Activated naive CD8-positive, alpha-beta T cell (primary cell): ENCODE data around the gene SUPT3H.
A peak's percentile ranks its signal among the peaks of the same experiment; 100 is the strongest.

Experiments
- H3K27ac Mint-ChIP-seq: one replicate; pipeline ENCODE4 v1.8.0; 2021; ENCODE audit warnings: mixed read lengths
- H3K27me3 Mint-ChIP-seq: one replicate; pipeline ENCODE4 v1.8.0; 2021; ENCODE audit warnings: mixed read lengths
- H3K36me3 Mint-ChIP-seq: one replicate; pipeline ENCODE4 v1.8.0; 2021; ENCODE audit warnings: mixed read lengths
- H3K4me1 Mint-ChIP-seq: one replicate; pipeline ENCODE4 v1.8.0; 2021; ENCODE audit warnings: low read depth, mixed read lengths
- H3K4me3 Mint-ChIP-seq: one replicate; pipeline ENCODE4 v1.8.0; 2021; ENCODE audit warnings: mild to moderate bottlenecking, mixed read lengths
- H3K9me3 Mint-ChIP-seq: one replicate; pipeline ENCODE4 v1.8.0; 2021; ENCODE audit warnings: low read depth, mixed read lengths

SUPT3H gene

DNA sequence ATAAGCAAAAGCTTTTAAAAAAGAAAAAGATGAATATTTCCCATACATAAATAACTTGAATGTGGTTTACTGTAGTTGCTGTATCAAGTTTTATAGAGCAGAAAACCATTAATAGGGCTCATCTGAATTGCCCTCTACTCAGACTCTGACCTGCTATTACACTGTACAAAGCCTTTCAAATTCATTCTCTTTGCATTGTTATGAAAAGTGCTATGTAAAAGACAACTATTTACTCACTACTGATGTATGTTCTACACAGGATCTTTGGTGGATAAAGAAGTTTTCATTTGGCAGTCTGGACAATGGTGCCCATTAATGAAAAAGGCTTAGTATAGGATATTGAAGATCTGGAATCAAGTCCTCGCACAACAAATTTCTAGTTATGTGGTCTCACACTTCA lies 248.7 kb downstream of the SUPT3H start:
- no peaks in the 10 kb centered on the region for H3K27me3 Mint-ChIP-seq
- no peak overlapping the region for H3K27ac Mint-ChIP-seq
- H3K9me3 Mint-ChIP-seq, result no peaks in the 10 kb centered on the region
- peaks cover 3% of the 10 kb centered on the region for H3K36me3 Mint-ChIP-seq
- H3K4me1 Mint-ChIP-seq, result peaks cover 14% of the 10 kb centered on the region
- H3K4me3 Mint-ChIP-seq, result no peak overlapping the region

DNA sequence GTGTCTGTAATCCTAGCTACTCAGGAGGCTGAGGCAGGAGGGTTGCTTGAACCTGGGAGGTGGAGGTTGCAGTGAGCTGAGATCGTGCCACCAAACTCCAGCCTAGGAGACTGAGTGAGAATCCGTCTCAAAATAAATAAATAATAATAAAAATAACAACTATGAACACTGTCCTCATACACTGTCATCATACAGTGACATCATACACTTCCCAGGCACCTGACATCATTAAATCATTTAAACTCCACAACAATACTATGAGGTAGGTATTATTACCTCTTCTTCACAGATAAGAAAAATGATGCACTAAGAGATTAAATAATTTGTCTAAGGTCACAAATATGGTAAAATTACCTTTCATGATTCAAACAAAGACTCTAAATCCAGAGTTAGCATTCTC lies 250.5 kb downstream of the SUPT3H start:
- H3K4me3 Mint-ChIP-seq, result no peak overlapping the region
- H3K27me3 Mint-ChIP-seq, result no peaks in the 10 kb centered on the region
- no peaks in the 10 kb centered on the region for H3K9me3 Mint-ChIP-seq
- peaks cover 3% of the 10 kb centered on the region for H3K36me3 Mint-ChIP-seq
- no peak overlapping the region for H3K27ac Mint-ChIP-seq
- H3K4me1 Mint-ChIP-seq, result peaks cover 7% of the 10 kb centered on the region

DNA sequence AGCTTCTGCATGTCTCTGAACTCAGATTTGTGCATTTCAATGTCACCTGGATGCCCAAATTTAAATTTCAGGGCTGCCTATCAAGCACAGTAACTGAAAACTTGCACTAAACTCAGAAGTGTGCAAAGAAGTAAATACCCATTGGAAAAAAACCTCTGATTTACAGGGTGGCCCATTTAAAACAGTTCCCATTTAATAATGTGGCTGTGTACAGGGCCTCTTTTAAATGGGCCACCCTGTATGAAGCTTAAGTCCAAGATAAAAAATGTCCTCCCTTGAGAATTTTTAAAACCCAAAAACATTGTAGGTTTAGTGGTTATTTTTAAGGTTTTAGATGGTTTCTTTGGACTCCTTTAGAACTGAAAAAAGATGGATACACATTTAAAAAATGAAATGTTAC lies 251.7 kb downstream of the SUPT3H start:
- Mint-ChIP-seq H3K27me3 (no peaks in the 10 kb centered on the region), H3K4me1 (peaks cover 7% of the 10 kb centered on the region), H3K4me3 (no peak overlapping the region), H3K9me3 (no peaks in the 10 kb centered on the region), H3K27ac (no peak overlapping the region), H3K36me3 (peaks cover 3% of the 10 kb centered on the region)

DNA sequence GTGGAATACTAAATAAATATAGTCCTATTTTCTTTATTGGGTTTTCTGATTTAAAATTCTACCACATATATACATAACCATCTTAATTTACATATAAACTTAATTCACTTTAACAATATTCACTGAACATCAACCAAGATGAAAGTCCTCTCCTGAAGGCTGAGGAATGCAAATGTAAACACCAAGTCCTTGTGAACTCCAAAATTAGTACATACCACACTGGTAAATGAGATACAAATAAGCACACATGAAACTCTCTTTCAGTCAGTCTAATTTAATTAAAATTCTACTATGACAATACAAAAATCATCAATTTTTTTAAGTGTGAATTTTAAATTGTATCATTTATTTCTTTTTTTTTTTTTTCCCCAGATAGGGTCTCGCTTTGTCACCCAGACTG lies 254.7 kb downstream of the SUPT3H start:
- Mint-ChIP-seq H3K27ac (no peak overlapping the region), H3K27me3 (no peaks in the 10 kb centered on the region), H3K36me3 (peaks cover 3% of the 10 kb centered on the region), H3K9me3 (no peaks in the 10 kb centered on the region), H3K4me1 (peaks cover 8% of the 10 kb centered on the region), H3K4me3 (no peak overlapping the region)

DNA sequence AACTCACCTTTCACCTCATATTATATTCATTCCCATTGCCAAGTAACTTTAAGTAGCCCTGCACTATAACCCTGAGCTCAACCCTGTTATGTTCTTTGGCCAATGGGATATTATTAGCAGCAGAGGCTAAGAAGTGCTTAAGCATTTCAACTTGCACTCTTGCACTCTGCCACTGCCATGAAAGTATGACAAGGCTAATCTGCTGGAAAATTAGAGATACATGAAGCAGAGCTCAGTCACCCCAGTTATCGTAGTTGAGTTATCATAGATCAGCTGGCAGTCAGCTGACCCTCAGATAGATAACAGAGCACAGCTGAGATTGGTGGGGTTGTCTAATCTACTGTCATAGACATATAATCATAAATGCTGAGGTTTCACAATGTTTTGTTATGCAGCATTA lies 259.0 kb downstream of the SUPT3H start:
- peaks cover 27% of the 10 kb centered on the region for H3K4me1 Mint-ChIP-seq
- no peaks in the 10 kb centered on the region for H3K9me3 Mint-ChIP-seq
- no peaks in the 10 kb centered on the region for H3K27me3 Mint-ChIP-seq
- H3K27ac Mint-ChIP-seq, result no peak overlapping the region
- no peaks in the 10 kb centered on the region for H3K36me3 Mint-ChIP-seq
- H3K4me3 Mint-ChIP-seq, result no peak overlapping the region

DNA sequence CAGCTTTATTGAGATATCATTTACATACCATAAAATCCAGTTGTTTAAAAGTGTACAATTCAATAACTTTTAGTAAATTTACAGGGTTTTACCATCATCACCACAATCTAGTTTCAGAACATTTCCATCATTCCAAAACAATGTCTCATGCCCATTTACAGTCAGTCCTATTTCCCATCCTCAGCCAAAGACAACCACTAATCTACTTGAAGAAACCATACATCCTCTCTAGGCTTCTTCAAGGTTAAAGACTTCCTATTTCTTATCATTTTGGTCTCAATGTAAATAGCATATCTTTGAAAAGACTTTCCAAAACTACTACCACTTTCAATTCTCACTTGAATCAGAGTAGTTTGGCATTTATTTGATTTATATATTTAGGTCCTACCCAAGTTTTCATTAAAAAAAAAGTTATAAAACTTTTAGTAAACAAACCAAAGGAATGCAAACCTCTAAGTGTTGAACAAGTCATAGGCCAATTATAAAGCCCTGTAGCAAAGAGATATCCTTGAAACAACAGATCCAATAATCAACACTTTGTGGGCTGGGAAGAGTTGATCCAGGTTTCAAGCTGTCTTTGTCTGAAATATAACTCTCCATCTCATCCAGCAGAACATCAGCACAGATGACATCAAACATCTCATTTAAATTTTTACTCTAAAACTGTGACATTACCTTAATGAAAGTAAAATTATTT lies 260.9 kb downstream of the SUPT3H start:
- peak overlapping the region; percentile 4 for H3K4me3 Mint-ChIP-seq
- H3K27me3 Mint-ChIP-seq, result no peaks in the 10 kb centered on the region
- peak overlapping the region; percentile 37 for H3K27ac Mint-ChIP-seq
- peaks cover 31% of the 10 kb centered on the region for H3K4me1 Mint-ChIP-seq
- H3K36me3 Mint-ChIP-seq, result no peaks in the 10 kb centered on the region
- no peaks in the 10 kb centered on the region for H3K9me3 Mint-ChIP-seq

DNA sequence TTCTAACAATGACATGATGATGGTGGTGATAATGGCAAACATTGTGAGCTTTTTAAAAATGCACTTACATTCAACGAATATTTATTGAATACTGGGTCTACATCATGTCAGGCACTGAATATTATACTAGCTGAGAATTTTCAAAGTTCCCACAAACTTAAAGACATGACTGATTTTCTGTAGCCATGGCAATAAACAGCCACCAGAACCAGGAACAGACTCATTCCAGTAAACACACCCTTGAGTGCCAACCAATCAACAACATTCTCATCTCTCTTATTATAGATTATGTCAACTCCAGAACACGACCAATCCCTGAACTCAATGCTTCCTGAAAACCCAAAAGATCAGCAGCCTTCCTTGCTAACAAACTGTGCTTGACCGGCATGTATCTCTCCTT lies 262.0 kb downstream of the SUPT3H start:
- H3K4me1 Mint-ChIP-seq, result peaks cover 31% of the 10 kb centered on the region
- no peak overlapping the region for H3K27ac Mint-ChIP-seq
- no peak overlapping the region for H3K4me3 Mint-ChIP-seq
- no peaks in the 10 kb centered on the region for H3K27me3 Mint-ChIP-seq
- no peaks in the 10 kb centered on the region for H3K9me3 Mint-ChIP-seq
- no peaks in the 10 kb centered on the region for H3K36me3 Mint-ChIP-seq

DNA sequence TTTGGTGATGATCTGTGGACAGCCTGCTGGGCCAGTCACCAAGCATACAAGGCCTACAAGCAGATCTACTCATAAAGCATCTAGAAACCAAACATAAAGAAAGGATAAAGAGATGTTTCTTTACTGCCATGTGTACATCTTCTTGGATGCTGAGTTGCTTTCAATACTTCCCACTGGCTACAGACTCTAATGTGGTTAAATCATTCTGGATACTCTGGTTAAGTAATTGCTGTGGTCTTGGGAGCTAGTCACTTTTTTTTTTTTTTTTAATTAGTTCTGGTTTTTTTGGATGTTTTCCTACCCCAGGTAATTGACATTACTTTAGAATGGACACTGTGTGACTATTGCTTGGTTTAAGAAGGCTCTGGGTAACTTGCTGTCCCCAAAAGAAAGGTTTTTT lies 265.0 kb downstream of the SUPT3H start:
- Mint-ChIP-seq H3K9me3 (no peaks in the 10 kb centered on the region), H3K36me3 (no peaks in the 10 kb centered on the region), H3K4me3 (no peak overlapping the region), H3K4me1 (peaks cover 46% of the 10 kb centered on the region), H3K27ac (no peak overlapping the region), H3K27me3 (no peaks in the 10 kb centered on the region)

DNA sequence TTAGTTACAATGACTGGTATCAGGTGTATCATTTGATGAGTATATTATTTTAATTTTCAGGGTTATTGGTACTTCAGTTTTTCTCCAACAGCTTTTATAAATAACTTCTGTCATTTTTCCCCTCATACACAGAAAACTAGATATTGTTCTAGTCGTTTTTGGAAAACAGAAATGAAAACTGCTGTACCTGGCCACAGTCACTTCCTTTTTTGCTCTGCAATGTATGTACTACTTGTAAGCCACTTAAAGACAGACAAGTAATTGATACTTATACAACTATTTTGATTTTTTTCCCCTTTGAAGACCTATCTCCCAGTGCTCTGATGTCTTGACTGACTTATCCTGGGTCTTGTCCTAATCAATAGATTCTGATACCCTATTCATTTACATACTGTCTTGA lies 268.2 kb downstream of the SUPT3H start:
- no peak overlapping the region for H3K4me3 Mint-ChIP-seq
- H3K27ac Mint-ChIP-seq, result peak overlapping the region; percentile 58
- no peaks in the 10 kb centered on the region for H3K9me3 Mint-ChIP-seq
- peaks cover 3% of the 10 kb centered on the region for H3K36me3 Mint-ChIP-seq
- H3K4me1 Mint-ChIP-seq, result peaks cover 27% of the 10 kb centered on the region
- H3K27me3 Mint-ChIP-seq, result no peaks in the 10 kb centered on the region

DNA sequence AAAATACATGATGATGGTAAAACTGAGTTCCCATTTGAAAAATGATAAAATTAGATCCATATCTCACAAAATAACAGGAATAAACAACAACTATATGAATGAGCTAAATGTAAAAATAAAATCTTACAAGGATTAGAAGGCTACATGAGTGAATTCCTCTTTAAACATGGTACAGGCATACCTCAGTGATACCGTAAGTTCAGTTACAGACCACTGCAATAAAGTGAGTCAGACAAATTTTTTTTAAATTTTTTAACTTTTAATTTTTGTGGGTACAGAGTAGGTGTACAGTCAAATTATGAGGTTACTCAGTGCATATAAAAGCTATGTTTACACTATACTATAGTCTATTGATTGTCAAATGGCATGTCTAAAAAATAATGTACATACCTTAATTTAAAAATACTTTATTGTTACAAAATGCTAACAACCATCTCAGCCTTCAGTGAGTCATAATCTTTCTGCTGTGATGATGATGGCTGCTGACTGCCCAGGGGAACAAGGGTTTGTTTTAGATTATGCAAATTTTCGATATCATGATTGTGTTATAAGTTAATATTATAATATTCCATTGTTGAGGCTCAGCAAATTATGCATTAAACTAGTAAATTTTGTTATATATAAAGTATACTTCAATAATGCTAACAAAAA lies 272.4 kb downstream of the SUPT3H start:
- H3K27me3 Mint-ChIP-seq, result no peaks in the 10 kb centered on the region
- peaks cover 27% of the 10 kb centered on the region for H3K4me1 Mint-ChIP-seq
- peaks cover 12% of the 10 kb centered on the region for H3K36me3 Mint-ChIP-seq

DNA sequence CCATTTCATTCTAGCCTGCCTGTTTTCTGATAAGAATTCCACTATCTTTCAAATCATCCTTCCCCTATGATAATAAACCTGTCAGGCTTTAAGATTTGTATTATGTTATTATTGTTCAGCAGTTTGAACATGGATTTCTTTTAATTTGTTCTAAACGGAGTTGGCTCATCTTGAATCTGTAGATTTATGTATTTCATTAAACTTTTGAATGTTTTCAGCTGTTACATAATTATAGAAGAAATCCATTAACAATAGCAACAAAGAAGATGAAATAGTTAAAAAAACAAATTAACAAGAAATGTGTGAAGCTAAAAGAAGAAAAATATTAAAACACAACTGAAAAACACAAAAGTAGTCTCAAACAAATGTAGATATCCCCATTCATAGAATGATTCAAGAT lies 273.3 kb downstream of the SUPT3H start:
- Mint-ChIP-seq H3K27ac (no peak overlapping the region), H3K4me3 (no peak overlapping the region), H3K27me3 (no peaks in the 10 kb centered on the region), H3K36me3 (peaks cover 12% of the 10 kb centered on the region), H3K9me3 (no peaks in the 10 kb centered on the region), H3K4me1 (peaks cover 20% of the 10 kb centered on the region)

More for the DNA sequence above, 272.4 kb downstream of the SUPT3H start:
- H3K9me3 Mint-ChIP-seq, result no peaks in the 10 kb centered on the region
- H3K27ac Mint-ChIP-seq, result no peak overlapping the region
- no peak overlapping the region for H3K4me3 Mint-ChIP-seq

DNA sequence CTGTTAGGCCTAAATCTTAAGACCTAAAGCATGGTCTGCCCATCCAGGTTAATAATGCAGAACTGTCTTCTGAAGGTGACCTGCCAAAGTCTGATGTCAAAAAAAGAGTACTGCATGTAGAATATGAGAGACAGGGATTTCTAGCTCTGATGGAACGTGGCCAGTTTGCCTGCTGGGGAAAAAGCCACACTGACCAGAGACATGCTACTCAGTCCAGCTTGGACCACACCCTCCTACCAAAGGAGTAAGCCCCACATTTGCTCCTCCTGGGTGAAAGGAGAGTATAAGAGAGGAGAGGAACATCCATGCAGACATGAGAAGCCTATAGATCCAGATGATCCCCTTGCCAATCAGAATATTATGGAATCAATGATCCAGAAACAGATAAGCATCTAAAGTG lies 279.5 kb downstream of the SUPT3H start:
- peaks cover 11% of the 10 kb centered on the region for H3K36me3 Mint-ChIP-seq
- no peaks in the 10 kb centered on the region for H3K27me3 Mint-ChIP-seq
- H3K27ac Mint-ChIP-seq, result no peak overlapping the region
- peaks cover 6% of the 10 kb centered on the region for H3K4me1 Mint-ChIP-seq
- no peak overlapping the region for H3K4me3 Mint-ChIP-seq
- H3K9me3 Mint-ChIP-seq, result no peaks in the 10 kb centered on the region

DNA sequence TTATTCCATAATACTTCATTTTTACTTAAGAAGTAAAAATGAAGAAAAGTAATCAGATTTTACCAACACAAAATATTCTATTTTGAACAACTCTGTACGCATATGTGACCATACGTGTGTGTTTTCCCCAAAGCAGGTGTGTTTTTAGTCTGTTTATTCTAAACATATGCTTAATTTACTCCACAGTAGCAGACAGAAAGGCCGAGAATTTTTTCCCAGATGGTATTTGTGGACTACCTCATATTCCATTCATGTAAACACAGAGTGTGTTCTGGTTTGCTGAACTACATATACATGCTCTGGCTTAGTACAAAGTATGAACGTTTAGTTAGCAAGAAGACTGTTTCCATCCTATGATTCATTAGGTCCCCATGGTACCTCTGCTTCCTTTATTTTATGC lies 282.9 kb downstream of the SUPT3H start:
- Mint-ChIP-seq H3K9me3 (no peaks in the 10 kb centered on the region), H3K27ac (no peak overlapping the region), H3K4me3 (no peak overlapping the region), H3K36me3 (peaks cover 11% of the 10 kb centered on the region), H3K4me1 (peaks cover 4% of the 10 kb centered on the region), H3K27me3 (no peaks in the 10 kb centered on the region)

DNA sequence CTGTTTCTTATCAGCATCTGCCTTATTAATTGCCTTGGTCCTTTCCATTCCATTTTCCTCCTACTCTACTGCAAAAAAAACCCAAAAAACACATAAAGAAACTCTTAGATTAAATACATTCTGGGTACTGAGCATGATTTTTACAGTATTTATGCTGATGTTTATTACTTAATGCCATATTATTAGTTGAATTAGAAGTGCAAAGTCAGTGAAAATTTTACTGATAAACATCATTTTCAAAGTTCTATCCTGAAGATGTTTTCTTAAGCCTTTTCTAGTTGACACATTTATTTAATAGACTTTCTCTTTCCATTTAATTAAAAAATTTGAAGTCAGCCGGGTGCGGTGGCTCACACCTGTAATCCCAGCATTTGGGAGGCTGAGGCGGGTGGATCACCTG lies 285.6 kb downstream of the SUPT3H start:
- H3K4me3 Mint-ChIP-seq, result no peak overlapping the region
- peaks cover 15% of the 10 kb centered on the region for H3K36me3 Mint-ChIP-seq
- no peaks in the 10 kb centered on the region for H3K9me3 Mint-ChIP-seq
- peaks cover 4% of the 10 kb centered on the region for H3K4me1 Mint-ChIP-seq
- H3K27me3 Mint-ChIP-seq, result no peaks in the 10 kb centered on the region
- no peak overlapping the region for H3K27ac Mint-ChIP-seq

DNA sequence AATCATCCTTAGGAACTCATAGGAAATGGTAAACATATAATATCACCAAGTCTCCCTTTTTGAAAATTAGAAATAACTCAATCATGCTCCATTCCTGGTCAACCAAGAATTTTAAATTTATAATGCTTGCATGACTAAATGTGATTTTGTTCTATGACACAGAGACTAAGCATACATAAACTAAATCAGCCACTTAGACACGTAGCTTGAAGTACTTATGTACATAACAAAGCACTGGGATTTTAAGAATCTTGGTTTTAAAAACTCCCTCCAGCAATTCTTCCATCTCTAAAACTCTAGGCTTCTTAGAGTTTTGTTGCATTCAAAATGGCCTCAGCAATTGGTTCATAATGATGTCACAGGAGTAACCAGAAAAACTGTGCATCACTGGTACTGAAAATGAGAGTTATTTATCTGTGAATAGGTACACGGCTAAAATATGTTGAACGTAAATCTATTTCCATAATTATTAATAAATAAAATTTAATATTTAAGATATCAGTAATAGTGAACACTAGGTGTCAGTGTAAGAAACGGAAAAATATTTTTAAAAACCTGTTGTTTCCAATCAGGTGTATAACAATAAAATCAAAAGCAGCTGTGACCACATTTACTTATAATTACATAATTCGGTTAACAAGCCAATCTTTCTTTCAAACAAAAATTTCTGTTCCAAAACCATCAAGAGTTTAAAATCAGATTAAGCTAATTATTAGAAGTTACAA lies 291.2 kb downstream of the SUPT3H start:
- Mint-ChIP-seq H3K9me3 (peaks cover 6% of the 10 kb centered on the region), H3K27me3 (no peaks in the 10 kb centered on the region), H3K36me3 (peaks cover 24% of the 10 kb centered on the region), H3K4me3 (no peak overlapping the region), H3K27ac (no peak overlapping the region), H3K4me1 (peaks cover 18% of the 10 kb centered on the region)
